GM18520 (cell line): ENCODE measurements around the gene PDE7B.

Source experiments
- ATAC-seq: cut with Tn5 transposase; IDR thresholded peaks from one replicate; pipeline ENCODE4 v1.9.1; 2021; ENCODE audit not compliant: unreplicated experiment

Gene PDE7B

DNA sequence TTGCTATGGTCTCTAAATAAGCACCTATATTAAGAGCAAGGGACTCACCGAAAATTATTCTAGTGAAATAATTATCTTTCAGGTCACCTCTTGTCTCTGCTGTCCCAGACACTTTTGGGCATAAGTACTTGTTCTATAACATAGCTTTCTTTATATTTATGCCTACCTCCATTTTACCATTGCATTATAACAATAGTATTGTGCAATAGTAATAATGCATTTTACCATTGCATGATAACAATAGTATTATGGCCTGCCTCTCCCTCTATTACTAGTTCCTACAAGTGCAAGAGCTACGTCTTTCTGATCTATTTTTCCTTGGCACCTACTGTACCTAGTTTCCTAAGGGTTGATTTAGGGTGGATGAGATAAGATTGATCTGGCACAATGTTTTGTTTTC lies 169.2 kb downstream of the PDE7B start:
- ATAC-seq = no peak

DNA sequence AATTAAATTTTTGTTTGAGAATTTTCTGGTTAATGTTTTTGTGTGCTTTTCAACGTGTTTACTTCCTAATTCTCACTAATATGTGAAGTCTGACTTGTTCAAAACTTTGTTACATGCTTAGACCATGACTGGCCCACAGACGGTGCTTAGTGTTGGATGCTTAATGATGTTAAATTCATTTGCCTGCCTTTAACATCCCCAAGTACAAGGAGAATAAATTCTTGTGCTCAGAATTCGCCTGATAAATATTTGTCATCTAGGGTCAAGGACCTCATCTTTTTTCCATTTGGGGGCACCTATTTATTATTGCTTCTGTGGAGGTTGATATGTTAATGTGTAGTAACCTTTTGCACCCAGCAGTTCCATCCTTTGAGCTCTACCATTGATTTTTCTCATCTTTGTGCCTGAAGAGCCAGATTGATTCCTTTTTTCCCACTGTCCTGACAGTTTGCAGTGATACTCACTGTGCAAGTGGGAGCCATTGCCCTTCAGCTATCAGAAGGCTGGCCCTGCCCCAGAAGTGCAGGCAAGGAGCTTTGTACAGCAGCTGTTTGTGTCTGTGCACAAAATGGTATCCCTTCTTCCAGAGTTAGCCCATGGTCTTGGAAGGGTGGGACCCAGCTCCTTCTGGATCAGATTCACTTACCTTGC lies 170.8 kb downstream of the PDE7B start:
- no peak for ATAC-seq

DNA sequence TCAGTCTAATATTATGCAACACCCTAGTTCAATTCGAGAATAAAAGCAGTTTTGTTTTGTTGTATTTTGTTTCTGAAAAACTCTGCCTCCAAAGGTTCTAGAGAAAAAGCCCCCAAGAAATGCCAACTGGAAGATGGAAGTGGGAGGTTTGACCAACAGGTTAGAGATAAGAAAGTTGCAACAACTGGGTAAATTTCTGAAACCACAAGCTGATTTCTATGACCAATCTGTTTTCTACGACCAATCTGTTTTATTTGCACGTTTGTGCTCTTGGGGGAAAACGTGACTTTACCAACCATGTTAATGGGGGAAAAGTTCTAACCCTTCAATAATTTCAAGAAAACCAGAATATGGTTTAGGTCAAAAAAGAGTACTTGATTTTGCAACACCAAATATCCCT lies 173.2 kb downstream of the PDE7B start:
- ATAC-seq = no peak

DNA sequence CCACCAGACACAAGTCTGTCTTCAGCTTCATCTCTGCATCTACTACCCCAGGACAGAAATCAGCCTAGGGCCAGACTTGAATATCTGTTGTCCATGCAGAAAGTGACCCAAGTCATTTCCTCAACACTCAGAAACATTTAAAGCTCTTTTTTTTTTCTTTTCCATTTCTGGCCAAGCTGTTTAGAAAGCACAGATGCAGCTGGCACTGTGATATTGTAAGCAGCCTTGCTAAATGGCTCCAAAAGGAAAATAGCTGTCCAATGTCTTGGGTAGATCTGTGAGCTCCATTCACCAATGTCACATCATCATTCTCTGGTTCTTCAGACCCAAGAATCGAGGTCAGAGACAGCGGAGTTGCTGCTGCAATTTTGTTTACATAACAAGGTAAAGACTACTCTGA lies 174.2 kb downstream of the PDE7B start:
- no peak for ATAC-seq

DNA sequence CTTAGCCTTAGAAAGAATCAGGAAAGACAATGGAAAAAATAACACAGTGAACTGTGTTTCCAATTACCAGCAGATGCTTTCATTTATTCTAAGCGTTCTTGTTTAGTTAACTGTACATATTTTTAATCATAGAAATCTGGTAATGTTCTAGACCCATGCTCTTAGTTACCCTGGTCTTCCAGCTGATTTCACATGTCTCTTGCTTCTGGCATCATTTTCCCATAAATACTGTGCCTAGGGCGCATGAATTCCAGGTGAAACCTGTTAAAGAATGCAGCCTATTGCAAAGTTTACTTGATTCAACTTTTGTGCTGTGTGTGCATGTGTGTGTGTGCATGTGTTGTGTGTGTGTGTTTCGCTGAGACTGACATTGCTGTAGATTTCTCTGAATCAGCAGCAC lies 178.6 kb downstream of the PDE7B start:
- no peak for ATAC-seq

DNA sequence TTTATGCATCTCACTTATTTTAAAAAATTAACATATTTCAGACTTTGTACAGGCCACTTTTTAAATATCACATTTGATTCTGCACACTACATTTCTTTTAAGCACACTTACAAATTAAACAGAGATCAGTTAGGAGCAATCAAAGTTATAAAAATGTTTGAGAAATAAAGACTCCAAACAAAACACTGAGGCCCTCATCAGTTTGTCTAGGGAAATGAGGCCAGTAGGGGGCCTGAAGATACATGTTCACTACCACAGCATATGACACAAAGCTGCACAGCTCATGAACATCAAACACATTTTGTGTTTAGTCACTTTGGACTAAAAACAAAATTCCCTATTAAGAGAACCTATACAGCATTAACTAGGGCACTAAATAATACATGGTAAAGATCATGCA lies 180.5 kb downstream of the PDE7B start:
- no peak for ATAC-seq

DNA sequence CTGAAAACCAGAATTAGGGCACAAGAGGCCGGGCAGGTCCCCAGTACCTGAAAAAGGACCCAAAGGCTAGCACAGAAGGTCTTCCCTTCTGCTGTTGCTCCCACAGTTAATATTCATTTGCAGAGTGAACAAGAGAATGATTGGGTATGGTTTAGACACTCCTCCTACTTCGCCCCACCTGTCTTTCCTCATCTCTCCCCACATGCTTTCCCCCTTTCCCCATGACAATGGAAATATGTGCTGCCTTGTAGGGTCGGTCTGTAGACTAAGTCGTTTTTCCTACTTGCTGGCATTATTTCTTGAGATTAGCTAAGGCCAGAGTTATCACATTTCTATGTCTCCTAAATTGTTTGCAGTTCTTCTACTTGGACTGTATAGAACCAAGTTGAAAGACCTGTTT lies 181.9 kb downstream of the PDE7B start:
- ATAC-seq = no peak

DNA sequence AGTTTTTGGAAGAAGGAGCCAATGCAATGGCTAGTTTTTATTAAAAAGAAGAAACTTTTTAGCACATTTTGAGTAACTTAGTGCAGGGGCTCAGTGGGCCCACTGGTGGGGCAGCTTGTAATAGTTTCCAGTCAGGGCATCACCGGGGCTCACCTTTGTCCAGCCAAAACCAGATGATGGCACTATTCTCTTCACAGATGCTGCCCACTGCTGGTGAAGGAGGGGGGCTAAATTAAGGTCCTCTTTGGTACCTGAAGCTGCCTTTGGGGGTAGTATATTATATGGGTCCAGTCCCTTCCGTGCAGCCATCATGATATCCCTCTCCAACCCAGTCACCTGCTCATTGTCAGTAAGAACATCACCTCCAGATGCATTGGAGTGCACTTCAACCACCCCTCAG lies 182.9 kb downstream of the PDE7B start:
- no peak for ATAC-seq

DNA sequence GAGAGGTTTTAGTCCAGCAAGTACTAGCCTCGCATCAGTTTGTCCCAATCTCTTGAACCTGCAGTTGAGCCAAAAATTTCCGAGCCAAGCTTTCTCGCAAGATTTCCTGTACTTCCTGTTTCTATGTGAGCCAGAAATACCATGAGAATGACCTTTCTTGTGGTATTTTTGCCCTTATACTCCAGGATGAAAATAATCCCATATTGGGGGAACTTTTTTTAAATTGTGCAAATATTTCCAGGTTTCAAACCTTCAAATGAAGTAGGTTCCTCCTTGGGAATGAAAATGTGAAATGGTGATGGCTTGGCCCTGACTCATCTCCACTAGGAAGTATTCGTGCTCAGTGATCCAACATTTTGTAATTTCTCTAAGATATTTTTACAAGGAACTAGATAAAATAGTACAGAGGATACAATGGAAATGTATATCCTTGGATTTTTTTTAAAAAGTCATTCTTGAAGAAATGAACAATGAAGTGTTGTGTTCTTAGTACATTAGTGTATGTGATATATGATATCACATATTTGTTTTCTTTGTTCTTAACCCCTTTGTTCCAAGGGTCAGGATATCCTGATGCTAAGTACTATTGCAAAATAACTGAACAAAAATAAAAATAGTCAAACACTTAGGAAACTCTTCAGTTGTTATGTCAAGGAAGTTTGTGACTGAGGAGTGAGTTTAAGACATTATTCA lies 184.0 kb downstream of the PDE7B start:
- no peak for ATAC-seq

DNA sequence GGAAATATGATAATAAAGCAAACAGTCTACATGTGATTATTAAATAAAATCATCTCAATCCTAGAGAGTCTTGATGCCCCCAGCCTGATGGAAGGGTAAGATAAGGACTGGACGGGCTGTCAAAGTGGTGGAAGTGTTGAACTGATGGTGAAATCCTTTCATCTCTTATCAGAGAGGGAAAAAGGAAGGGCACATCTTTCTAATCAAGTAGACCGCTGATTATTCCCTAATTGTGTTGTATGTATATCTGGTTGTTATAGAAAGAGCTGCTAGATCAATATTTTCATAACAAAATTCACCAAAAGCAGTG lies 184.5 kb downstream of the PDE7B start:
- no peak for ATAC-seq

DNA sequence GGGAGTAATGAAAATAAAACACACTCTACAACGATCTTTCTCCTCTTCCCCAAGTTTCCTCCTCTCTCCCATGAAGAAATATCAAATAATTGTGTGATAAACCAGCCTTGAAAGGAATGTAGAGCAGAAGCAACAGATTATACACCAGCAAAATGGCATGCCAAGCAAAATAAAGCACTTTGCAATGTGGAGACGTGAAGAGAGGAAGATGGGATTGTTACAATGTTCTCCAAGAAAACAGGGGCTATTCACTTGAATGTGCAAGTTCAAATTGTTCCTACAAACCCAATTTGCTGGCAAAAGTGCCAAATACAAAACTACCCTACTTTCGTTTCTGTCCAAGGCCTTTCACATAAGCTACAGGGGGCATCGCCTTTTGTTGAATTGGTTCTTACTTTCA lies 185.1 kb downstream of the PDE7B start:
- ATAC-seq = no peak

DNA sequence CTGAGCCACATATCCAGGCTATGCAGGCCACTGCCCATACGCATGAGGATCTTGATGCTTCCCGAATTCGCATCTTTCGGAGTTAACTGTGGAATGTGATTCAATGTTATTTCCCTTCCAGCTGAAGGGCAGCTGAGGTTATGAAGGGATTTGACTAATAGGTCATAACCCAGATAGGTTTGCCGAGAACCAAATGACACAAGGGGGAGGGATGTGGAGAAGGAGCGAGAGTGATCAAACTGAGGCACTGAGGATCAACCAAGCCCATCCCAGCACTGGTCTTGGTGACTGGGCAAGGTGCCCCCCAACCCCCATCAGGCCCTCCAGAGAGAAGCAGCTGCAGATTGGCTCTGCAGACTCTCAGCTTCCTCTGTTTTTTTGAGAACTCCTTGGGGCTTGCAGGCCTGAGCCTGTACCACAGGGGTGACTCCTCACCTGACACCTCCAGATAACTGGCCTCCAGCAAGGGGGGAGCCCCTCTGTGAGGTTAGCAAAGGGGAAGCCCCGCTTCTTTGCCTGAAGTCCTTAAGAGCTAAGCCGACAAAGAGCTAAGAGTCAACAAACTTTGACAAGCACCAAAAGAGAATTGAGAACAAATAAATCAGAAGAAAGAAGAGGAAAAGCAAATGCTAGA lies 185.9 kb downstream of the PDE7B start:
- peak; percentile 89 for ATAC-seq

DNA sequence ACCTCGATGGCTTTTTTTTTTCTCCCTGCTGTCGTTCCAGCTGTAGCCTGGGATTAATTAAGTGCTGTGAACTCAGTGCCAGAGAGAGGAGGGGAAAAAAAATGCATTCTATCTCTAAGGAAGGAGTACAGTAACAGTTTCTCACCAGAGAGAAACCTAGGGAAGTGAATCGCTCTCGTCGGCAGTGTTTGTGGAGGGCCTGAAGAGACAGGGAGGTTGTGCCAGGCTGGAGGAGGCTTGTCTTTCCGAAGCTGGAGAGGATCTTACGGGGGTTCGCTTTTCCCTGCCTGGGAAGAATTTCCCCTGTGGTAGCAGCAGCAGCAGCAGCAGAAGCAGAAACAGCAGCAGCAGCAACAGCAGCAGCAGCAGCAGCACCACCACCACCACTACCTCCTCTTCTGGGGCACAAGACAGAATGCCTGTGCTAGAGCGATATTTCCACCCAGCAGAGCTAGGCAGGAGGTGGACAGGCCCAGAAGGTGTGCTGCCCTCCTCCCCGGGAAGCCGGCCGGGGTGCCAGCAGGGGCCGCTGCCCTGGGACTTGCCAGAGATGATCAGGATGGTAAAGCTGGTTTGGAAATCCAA lies 186.5 kb downstream of the PDE7B start:
- ATAC-seq = no peak

DNA sequence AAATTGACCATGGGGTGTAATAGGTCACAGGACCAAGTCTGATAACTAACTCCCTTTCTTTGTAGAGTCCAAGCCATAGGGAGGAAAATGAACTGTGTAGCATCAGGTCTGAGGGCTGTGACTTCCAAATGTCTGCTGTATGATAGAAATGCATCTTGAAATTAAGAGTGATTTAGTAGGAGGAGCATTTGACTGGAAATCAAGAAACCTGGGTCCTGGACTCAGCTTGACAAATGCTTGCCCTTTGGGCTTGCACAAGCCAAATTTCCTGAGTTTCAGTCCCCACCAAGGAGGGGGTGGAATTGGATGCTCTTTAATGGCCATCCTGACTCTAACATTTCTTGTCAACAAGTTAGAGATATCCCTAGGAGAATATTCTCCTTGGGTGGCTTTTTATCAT lies 187.0 kb downstream of the PDE7B start:
- ATAC-seq = no peak

DNA sequence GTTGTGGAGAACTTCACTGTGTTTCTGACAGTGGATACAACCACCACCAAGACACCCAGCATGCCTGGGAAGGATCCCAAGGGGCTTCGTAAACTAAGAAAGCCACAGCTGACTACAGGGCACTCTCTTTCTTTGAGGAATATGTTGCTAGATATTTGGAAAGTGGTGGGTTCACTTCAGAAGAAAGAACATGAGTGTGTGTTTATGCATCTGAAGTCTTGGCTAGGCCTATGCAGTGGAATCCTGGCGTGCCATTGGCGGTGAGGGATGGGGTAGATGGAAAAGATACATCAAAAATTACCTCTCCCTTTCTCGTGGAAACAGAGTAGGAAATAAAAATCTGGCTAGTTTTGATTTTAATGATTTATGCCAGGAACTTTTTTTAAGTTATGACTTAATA lies 187.7 kb downstream of the PDE7B start:
- ATAC-seq = no peak

DNA sequence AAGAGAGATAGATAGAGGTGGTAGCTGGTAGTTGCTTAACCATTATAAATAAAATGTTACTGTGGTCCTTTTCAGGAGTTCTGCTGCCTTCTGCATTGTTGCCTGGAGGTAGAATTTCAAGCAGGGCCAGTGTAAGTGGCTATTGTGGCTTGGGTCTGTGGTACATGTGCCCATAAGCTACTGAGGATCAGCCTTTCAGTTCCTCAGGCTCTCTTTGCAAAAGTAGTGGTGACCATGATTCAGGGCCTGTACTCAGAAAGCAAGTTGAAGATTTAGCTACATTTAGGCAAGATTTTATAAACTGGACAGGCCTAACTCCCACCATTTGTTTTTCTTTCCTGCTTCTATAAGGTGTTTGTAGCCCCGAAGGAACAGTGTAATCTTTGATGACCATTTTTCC lies 199.0 kb downstream of the PDE7B start:
- no peak for ATAC-seq

DNA sequence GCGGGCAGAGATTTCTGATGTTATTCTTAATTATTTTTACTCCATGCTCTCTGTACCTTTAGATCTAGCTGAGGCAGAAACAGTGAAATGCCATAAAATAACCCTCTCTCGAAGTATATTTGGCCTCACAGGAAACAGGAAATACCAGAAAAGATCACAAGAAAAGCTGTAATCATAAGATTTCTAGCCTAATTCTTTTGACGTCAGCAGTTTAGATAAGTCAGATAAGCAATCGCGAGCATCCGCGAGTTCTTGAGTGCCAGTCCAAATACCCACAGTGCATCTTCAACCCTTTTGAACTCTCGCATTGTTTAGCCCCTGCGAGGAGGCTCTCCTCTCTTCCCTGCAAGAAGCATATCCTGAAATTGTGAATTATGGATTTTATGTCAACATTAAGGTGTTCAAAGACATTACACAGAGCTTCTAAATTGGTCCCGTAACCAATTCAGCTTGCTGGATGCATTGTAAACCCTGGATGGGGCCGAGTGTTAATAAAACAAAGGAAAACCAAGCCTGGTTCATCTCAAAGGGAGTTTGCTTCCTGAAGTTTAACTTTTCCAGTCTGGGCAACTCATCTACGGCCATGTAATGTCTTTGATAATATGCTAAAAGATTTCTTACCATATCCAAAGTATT lies 199.8 kb downstream of the PDE7B start:
- ATAC-seq = no peak

DNA sequence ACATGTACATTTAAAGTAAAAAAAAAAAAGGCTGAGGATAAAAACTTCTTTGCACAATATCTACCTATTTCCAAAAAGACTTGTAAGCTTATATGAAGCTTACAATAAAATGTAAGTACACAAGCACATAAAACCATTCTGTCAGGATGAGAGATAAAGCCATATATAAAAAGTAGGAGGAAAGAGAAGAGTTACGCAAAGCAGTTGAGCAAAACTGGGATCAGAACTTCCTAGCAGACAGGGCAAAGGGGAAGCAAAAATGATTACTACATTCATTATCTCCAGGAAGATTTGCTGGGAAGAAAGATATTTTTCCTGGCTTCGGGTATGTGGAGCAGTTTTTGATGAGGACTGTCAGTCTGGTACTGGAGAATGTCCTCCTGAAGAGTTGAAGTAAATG lies 200.5 kb downstream of the PDE7B start:
- no peak for ATAC-seq

DNA sequence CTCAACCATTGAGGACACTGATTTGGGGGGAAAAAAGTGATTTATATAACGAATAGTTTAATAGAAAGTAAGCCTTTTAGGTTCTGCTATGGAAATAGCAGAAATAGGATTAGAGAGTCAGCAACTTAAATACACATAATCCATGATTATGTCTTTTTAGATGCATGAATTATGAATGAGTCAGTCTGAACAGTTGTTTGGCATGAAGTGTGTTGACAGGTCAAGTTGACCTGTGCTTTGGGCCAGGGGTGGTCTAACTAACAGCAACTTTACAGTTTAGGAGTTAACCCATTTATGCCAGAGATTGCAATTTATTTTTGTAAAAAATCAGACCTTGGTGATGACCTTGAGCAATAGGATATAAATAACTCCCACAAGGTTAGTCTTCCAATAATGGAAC lies 207.4 kb downstream of the PDE7B start:
- ATAC-seq = no peak

DNA sequence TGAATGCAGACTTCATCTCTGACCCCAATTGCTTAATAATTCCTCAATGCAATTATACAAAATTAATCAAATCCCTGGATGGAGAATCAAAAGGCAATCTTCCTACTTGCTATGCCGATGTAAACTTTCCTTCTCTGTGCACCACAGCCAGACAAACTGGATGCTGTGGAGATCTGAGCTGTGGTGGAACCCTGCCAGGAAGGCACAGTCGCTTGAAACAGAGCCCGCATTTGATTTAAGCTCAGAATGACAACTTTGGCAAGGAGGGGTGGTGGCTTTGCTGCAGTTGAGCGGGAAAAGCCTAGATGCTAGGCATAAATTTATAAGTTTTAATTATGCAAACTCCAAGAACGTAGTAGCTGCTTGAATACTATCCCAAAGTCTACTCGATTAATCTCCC lies 207.8 kb downstream of the PDE7B start:
- no peak for ATAC-seq

DNA sequence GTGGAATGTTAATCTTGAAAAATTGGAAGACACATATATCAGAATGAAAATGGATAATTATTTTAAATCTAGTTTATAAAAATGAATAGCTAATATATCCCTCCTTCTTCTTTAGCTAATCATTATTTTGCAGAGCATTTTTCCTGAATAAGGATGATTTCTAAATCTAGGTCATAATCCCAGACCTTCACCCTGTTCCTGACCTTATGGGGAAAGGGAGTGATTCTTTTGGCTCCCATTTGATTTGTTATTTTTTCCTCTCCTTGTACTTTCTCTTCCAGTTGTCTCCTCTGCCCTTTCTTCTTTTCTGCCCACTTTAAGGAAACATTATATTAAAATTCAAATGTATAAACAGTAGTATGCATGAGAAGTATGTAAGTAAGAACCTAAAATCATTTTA lies 208.6 kb downstream of the PDE7B start:
- ATAC-seq = no peak

DNA sequence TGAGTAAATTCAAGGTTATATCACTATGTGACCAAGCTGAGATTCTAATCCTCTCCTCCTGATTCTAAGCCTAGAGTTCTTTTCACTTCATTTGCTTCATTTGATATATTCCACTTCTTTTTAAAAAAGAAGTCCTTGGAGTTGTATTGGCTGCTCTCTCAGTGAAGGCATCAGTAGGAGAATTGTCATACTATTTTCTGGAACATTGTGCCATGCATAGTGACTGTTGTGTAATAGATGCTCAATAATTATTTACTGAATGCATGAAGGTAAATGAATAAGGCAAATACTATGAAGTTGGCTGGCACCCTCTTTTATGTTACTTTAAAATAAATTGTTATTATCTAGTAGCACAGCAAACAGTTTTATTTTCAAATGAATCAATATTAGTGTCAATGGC lies 209.3 kb downstream of the PDE7B start:
- ATAC-seq = no peak
